Dendritic cell treated with granulocyte-macrophage colony-stimulating factor and Interleukin-4, amounts not matched to agents 40 ng/mL and 50 ng/mL, for 4 days (primary cell): Measurements from ENCODE around the gene JMJD6.
"Not testable (repeated sequence)": the region's sequence is repeated elsewhere in the genome, so short reads cannot be mapped to it uniquely, and the experiment has no call there.

Experiments
- H3K27ac Mint-ChIP-seq: one replicate; pipeline ENCODE4 v1.8.0; 2022; ENCODE audit warnings: mild to moderate bottlenecking, mixed read lengths
- H3K27me3 Mint-ChIP-seq: one replicate; pipeline ENCODE4 v1.8.0; 2022; ENCODE audit warnings: mild to moderate bottlenecking, mixed read lengths
- H3K36me3 Mint-ChIP-seq: one replicate; pipeline ENCODE4 v1.8.0; 2022; ENCODE audit warnings: low read depth, mixed read lengths
- H3K4me1 Mint-ChIP-seq: one replicate; pipeline ENCODE4 v1.8.0; 2022; ENCODE audit warnings: low read depth, mixed read lengths
- H3K4me3 Mint-ChIP-seq: one replicate; pipeline ENCODE4 v1.8.0; 2022; ENCODE audit warnings: mild to moderate bottlenecking, moderate library complexity, mixed read lengths
- H3K9me3 Mint-ChIP-seq: one replicate; pipeline ENCODE4 v1.8.0; 2022; ENCODE audit warnings: mixed read lengths
- intact Hi-C: fragments of 100-400 bp; cut with micrococcal nuclease; formaldehyde crosslinking; loops from one replicate; pipeline ENCODE4 v1.15.0; 2022

JMJD6 gene

GRCh38 chr17:76726231-76726775, at the start of gene JMJD6:
Gene JMJD6, minus strand, starts transcription at chr17:76726606. Its CDS starts 131 bp downstream, at chr17:76726475.
- Mint-ChIP-seq H3K4me3 (peak within 1 kb of the TSS; percentile 83), H3K27me3 (no peaks in the 10 kb centered on the region), H3K9me3 (no peaks in the 10 kb centered on the region), H3K4me1 (peaks cover 32% of the 10 kb centered on the region), H3K36me3 (peaks cover 93% of the 10 kb centered on the region), H3K27ac (peak within 1 kb of the TSS; percentile 89)
- intact Hi-C loops, result no loop called here

DNA sequence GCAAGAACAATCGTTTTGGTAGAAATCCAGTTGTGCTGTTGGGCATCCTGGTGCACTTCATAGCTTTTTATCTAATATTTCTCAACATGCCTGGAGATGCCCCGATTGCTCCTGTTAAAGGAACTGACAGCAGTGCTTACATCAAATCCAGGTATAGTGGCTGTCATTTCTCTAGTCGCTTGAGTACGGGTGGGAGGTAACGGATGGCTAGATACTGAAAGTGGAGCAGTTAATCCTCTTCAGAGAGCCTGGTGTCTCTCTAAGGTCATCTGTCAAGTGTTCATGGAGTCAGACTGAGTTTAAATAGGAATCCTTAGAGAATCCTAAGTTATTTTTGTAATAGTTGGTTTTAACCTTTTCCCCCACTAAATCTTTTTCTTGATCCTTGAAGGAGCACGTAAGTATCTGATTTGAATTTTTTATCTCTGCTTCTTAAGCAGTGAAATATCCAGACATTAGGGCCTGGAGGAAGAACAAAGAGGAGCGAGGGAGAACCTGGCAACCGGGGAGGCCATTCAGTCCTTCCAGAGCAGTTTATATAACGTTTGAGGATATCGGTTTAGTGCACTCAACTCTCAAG, 48.7 kb upstream of the JMJD6 start:
- Mint-ChIP-seq H3K27me3 (no peaks in the 10 kb centered on the region), H3K27ac (no peak overlapping the region), H3K9me3 (no peaks in the 10 kb centered on the region), H3K36me3 (peaks cover 89% of the 10 kb centered on the region), H3K4me3 (no peak overlapping the region), H3K4me1 (peaks cover 10% of the 10 kb centered on the region)
- intact Hi-C loops, result no loop called here

GRCh38 chr17:76772842-76773525, 46.6 kb upstream of the JMJD6 start:
- H3K4me3 Mint-ChIP-seq, result no peak overlapping the region
- H3K4me1 Mint-ChIP-seq, result peaks cover 10% of the 10 kb centered on the region

GRCh38 chr17:76758570-76758969, 32.2 kb upstream of the JMJD6 start:
- intact Hi-C loops, result no loop called here
- no peak overlapping the region for H3K4me3 Mint-ChIP-seq
- no peak overlapping the region for H3K27ac Mint-ChIP-seq
- no peaks in the 10 kb centered on the region for H3K27me3 Mint-ChIP-seq
- H3K36me3 Mint-ChIP-seq, result peaks cover 84% of the 10 kb centered on the region
- H3K9me3 Mint-ChIP-seq, result peaks cover 7% of the 10 kb centered on the region
- no peaks in the 10 kb centered on the region for H3K4me1 Mint-ChIP-seq

More at GRCh38 chr17:76772842-76773525, 46.6 kb upstream of the JMJD6 start:
- intact Hi-C loops, result no loop called here
- Mint-ChIP-seq H3K36me3 (peaks cover 91% of the 10 kb centered on the region), H3K27me3 (no peaks in the 10 kb centered on the region), H3K9me3 (no peaks in the 10 kb centered on the region), H3K27ac (peak overlapping the region; percentile 81)

GRCh38 chr17:76757256-76757655, 30.9 kb upstream of the JMJD6 start:
- H3K36me3 Mint-ChIP-seq, result peaks cover 85% of the 10 kb centered on the region

DNA sequence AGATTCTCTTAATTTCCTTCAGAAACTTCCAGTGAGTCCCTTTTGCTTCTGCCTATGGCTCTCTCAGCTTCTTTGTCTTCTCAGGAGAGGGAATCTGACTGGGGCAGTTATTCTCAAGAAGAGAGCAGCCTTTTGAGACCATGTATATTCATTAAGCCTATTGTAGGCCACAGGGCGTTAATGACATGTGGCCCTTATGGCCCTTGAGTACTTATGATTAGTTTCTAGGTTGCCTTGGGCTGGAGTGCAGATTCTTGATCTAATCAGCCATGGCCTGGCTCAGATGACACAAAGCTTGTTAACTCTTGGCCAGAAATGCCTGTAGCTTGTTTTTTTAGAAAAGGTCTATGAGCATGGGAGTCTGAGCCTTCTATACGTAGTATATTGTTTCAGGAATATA, 28.9 kb upstream of the JMJD6 start:
- Mint-ChIP-seq H3K36me3 (peaks cover 82% of the 10 kb centered on the region), H3K9me3 (peaks cover 7% of the 10 kb centered on the region), H3K4me3 (no peak overlapping the region), H3K4me1 (no peaks in the 10 kb centered on the region), H3K27ac (no peak overlapping the region), H3K27me3 (no peaks in the 10 kb centered on the region)
- intact Hi-C loops, result no loop called here

More at GRCh38 chr17:76757256-76757655, 30.9 kb upstream of the JMJD6 start:
- H3K4me3 Mint-ChIP-seq, result no peak overlapping the region
- no peaks in the 10 kb centered on the region for H3K27me3 Mint-ChIP-seq
- peaks cover 7% of the 10 kb centered on the region for H3K9me3 Mint-ChIP-seq
- no peaks in the 10 kb centered on the region for H3K4me1 Mint-ChIP-seq
- intact Hi-C loops, result no loop called here
- H3K27ac Mint-ChIP-seq, result no peak overlapping the region

- H3K36me3 Mint-ChIP-seq, result peaks cover 90% of the 10 kb centered on the region
- H3K4me1 Mint-ChIP-seq, result peaks cover under 1% of the 10 kb centered on the region
- H3K27me3 Mint-ChIP-seq, result no peaks in the 10 kb centered on the region
- no peak overlapping the region for H3K4me3 Mint-ChIP-seq
- no peak overlapping the region for H3K27ac Mint-ChIP-seq
- intact Hi-C loops, result no loop called here
- peaks cover 7% of the 10 kb centered on the region for H3K9me3 Mint-ChIP-seq
Measured at GRCh38 chr17:76753061-76753961, 26.9 kb upstream of the JMJD6 start.

GRCh38 chr17:76752006-76752405, 25.6 kb upstream of the JMJD6 start:
- Mint-ChIP-seq H3K4me3 (no peak overlapping the region), H3K4me1 (peaks cover 8% of the 10 kb centered on the region), H3K36me3 (peaks cover 90% of the 10 kb centered on the region), H3K27me3 (no peaks in the 10 kb centered on the region), H3K9me3 (peaks cover 3% of the 10 kb centered on the region), H3K27ac (no peak overlapping the region)
- intact Hi-C loops, result no loop called here

DNA sequence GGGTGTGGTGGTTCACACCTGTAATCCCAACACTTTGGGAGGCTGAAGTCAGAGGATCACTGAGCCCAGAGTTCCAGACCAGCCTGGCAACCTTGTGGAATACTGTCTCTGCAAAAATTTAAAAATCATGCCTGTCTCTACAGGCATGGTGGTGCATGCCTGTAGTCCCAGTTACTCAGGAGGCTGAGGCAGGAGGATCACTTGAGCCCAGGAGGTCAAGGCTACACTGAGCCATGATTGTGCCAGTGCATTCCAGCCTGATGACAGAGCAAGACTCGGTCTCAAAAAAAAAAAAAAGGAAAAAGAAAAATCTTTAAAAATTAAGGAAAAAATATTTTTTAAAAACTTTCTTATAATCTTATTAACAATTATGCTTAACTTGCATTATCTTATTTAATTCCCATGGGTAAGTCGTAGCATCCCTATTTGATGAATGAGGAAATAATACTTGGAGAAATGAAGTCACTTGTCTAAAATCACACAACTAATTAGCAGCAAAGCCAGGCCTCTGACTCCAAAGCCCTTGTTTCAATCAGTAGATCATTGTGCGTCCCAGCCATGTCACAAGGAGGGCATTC, 25.1 kb upstream of the JMJD6 start:
- peaks cover 8% of the 10 kb centered on the region for H3K4me1 Mint-ChIP-seq
- no peaks in the 10 kb centered on the region for H3K27me3 Mint-ChIP-seq
- peaks cover 90% of the 10 kb centered on the region for H3K36me3 Mint-ChIP-seq
- no peak overlapping the region for H3K27ac Mint-ChIP-seq
- no peak overlapping the region for H3K4me3 Mint-ChIP-seq
- H3K9me3 Mint-ChIP-seq, result no peaks in the 10 kb centered on the region
- intact Hi-C loops, result no loop called here

DNA sequence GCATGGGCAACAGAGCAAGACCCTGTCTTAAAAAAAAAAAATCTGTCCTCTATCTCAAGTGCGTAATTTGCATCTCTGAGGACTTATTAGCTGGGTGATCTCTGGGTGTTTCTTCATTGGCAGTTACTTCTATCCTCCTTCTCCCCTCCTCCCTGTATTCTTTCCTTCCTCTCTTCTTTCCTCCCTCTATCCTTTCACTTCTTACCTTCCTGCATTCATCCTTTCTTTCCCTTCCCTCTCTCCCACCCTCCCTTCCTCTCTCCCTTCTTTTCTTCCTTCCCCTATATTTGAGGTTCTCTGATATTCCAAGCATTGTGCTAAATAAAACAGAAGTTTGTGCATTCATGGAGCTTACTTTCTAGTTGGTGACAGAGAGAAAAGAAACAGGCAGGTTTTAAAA, 22.3 kb upstream of the JMJD6 start:
- intact Hi-C loops, result no loop called here
- Mint-ChIP-seq H3K27me3 (no peaks in the 10 kb centered on the region), H3K36me3 (peaks cover 93% of the 10 kb centered on the region), H3K4me1 (peaks cover 8% of the 10 kb centered on the region), H3K9me3 (no peaks in the 10 kb centered on the region), H3K4me3 (no peak overlapping the region), H3K27ac (no peak overlapping the region)

- H3K9me3 Mint-ChIP-seq, result no peaks in the 10 kb centered on the region
- peaks cover 90% of the 10 kb centered on the region for H3K36me3 Mint-ChIP-seq
- H3K27ac Mint-ChIP-seq, result peak overlapping the region; percentile 20
- peaks cover 8% of the 10 kb centered on the region for H3K4me1 Mint-ChIP-seq
- no peak overlapping the region for H3K4me3 Mint-ChIP-seq
- no peaks in the 10 kb centered on the region for H3K27me3 Mint-ChIP-seq
- intact Hi-C loops, result no loop called here
Measured at GRCh38 chr17:76747716-76748363, 21.4 kb upstream of the JMJD6 start.

DNA sequence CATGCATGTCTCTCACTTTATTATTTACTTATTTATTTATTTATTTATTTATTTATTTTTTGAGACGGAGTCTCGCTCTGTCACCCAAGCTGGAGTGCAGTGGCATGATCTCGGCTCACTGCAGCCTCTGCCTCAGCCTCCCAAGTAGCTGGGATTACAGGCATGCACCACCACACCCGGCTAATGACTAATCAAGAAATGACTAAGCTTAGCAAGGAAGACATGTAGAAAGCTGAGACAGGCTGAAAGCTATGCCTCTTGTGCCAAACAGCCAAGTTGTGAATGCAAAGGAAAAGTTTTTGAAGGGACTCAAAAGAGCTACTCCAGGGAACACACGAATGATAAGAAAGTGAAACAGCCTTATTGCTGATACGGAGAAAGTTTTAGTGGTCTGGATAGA, 19.4 kb upstream of the JMJD6 start:
- H3K9me3 Mint-ChIP-seq, H3K27ac Mint-ChIP-seq, H3K27me3 Mint-ChIP-seq, H3K4me1 Mint-ChIP-seq, intact Hi-C loops, H3K4me3 Mint-ChIP-seq: not testable (repeated sequence)
- H3K36me3 Mint-ChIP-seq, result peaks cover 97% of the 10 kb centered on the region

DNA sequence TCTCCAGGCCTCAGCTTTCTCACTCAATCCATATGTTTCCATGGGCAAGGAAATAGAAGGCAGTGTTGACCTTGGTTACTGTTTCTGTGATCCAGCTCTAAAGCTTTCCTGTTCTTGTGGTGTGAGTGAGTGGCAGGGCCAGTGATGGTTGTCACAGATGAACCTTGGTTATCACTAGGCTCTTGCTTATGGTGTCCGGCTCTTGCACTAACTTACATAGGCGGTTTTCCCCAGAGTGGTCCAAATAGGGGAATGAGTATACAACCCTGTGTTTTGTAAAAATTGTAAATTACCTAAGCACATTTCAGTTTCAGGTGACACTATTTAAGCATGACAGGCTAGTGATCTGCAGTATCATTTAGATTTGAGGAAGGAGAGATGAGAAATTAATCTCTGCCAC, 18.3 kb upstream of the JMJD6 start:
- intact Hi-C loops, result no loop called here
- no peaks in the 10 kb centered on the region for H3K27me3 Mint-ChIP-seq
- no peak overlapping the region for H3K4me3 Mint-ChIP-seq
- H3K9me3 Mint-ChIP-seq, result no peaks in the 10 kb centered on the region
- H3K27ac Mint-ChIP-seq, result no peak overlapping the region
- H3K4me1 Mint-ChIP-seq, result peaks cover 8% of the 10 kb centered on the region
- H3K36me3 Mint-ChIP-seq, result peaks cover 89% of the 10 kb centered on the region
